ENCODE data around the gene BCL7C.
"Not testable (repeated sequence)": the region's sequence is repeated elsewhere in the genome, so short reads cannot be mapped to it uniquely, and the experiment has no call there.

The BCL7C gene

GRCh38 chr16:30893744-30894539 lies at the start of gene BCL7C:
BCL7C (minus strand) TSS chr16:30894077; CDS start chr16:30893944, 133 bp downstream.
- DNase-seq = peak; percentile 81

- DNase-seq = no peak
These were observed 48.5 kb upstream of the BCL7C start for GRCh38 chr16:30942426-30942806.

- DNase-seq = peak; percentile 66 to 68
These were observed 47.9 kb upstream of the BCL7C start for GRCh38 chr16:30941600-30942425.

- DNase-seq = not testable (repeated sequence)
These were observed 45.7 kb upstream of the BCL7C start for GRCh38 chr16:30939571-30939970.

GRCh38 chr16:30937692-30938091 lies 43.8 kb upstream of the BCL7C start:
- DNase-seq = no peak

- peak in 1 of 2 donors; percentile 37 for DNase-seq
These were observed 41.1 kb upstream of the BCL7C start for GRCh38 chr16:30934827-30935557.

- DNase-seq = no peak
These were observed 37.3 kb upstream of the BCL7C start for GRCh38 chr16:30931068-30931650.

GRCh38 chr16:30930160-30930571 lies 36.3 kb upstream of the BCL7C start:
- DNase-seq = no peak

- no peak for DNase-seq
These were observed 35.3 kb upstream of the BCL7C start for GRCh38 chr16:30929167-30929566.

- no peak for DNase-seq
These were observed 34.5 kb upstream of the BCL7C start for GRCh38 chr16:30928390-30928789.

- DNase-seq = no peak
These were observed 34.0 kb upstream of the BCL7C start for GRCh38 chr16:30927789-30928378.

- DNase-seq = no peak
These were observed 33.3 kb upstream of the BCL7C start for GRCh38 chr16:30926937-30927788.

GRCh38 chr16:30925995-30926811 lies 32.3 kb upstream of the BCL7C start:
- DNase-seq = no peak

GRCh38 chr16:30925632-30925987 lies 31.7 kb upstream of the BCL7C start:
- no peak for DNase-seq

- DNase-seq = no peak
These were observed 31.2 kb upstream of the BCL7C start for GRCh38 chr16:30924913-30925631.

GRCh38 chr16:30924076-30924912 lies 30.4 kb upstream of the BCL7C start:
- DNase-seq = no peak

- no peak for DNase-seq
These were observed 29.7 kb upstream of the BCL7C start, which contains the start of gene FBXL19 for GRCh38 chr16:30923554-30924075. FBXL19 (plus strand) TSS chr16:30923572; CDS start chr16:30925755, 2,183 bp downstream.

GRCh38 chr16:30922960-30923535 lies 29.2 kb upstream of the BCL7C start:
- DNase-seq = peak; percentile 88 to 93
